A673 (cell line): ENCODE data around the gene POLR3C. TPM values are rescaled to one million over a fixed set of nuclear protein-coding genes. Genes with fewer than 3 reads are reported as not detected.
A peak's percentile ranks its signal among the peaks of the same experiment; 100 is the strongest.

Source experiments
- BruUV-seq: library from RNA; stranded (reverse); fragments of 400-500 nt; replicated peaks from 2 replicates; lab custom pipeline; 2021; lab: Mats Ljungman, UMichigan
- CTCF ChIA-PET: fragments of 300-600 bp; sonication (Branson Sonifier 250); formaldehyde crosslinking; loops from one replicate; lab custom pipeline; 2022; ENCODE audit warnings: antibody characterized with exemption; lab: Charles Lee
- POLR2A ChIA-PET: fragments of 300-600 bp; sonication (Branson Sonifier 250); formaldehyde crosslinking; loops from one replicate; lab custom pipeline; 2022; ENCODE audit warnings: antibody characterized with exemption; ENCODE audit not compliant: low non-redundant PET; lab: Charles Lee
- DNase-seq: peaks from one replicate; pipeline ENCODE4 v3.0.0-alpha.2; 2015; ENCODE audit warnings: low spot score
- H3K27ac ChIP-seq: fragments of 200-600 bp; sonication (generic); 2 replicates; pipeline ENCODE4 v1.5.1; 2016; ENCODE audit warnings: mixed run types, low read depth, mild to moderate bottlenecking, mixed read lengths, antibody characterized with exemption, low read length; ENCODE audit not compliant: poor library complexity, severe bottlenecking
- H3K27me3 ChIP-seq: fragments of 200-600 bp; sonication (generic); replicated peaks from 2 replicates; pipeline ENCODE4 v1.6.1; 2017; ENCODE audit warnings: mixed run types, low read depth, mild to moderate bottlenecking, mixed read lengths, antibody characterized with exemption, low read length; ENCODE audit not compliant: insufficient read depth, poor library complexity
- H3K36me3 ChIP-seq: fragments of 200-600 bp; sonication (generic); 2 replicates; pipeline ENCODE4 v1.6.1; 2016; ENCODE audit warnings: mixed run types, mild to moderate bottlenecking, mixed read lengths, antibody characterized with exemption, low read length; ENCODE audit not compliant: insufficient read depth, poor library complexity, severe bottlenecking
- H3K4me1 ChIP-seq: fragments of 200-600 bp; sonication (generic); 2 replicates; pipeline ENCODE4 v1.6.1; 2017; ENCODE audit warnings: mixed run types, mild to moderate bottlenecking, mixed read lengths, antibody characterized with exemption, low read length; ENCODE audit not compliant: insufficient read depth, poor library complexity, severe bottlenecking
- H3K4me3 ChIP-seq: fragments of 200-600 bp; sonication (generic); 2 replicates; pipeline ENCODE4 v1.5.1; 2016; ENCODE audit warnings: low read depth, mixed run types, mild to moderate bottlenecking, mixed read lengths, low read length; ENCODE audit not compliant: poor library complexity, severe bottlenecking
- H3K9me3 ChIP-seq: fragments of 200-600 bp; sonication (generic); 2 replicates; pipeline ENCODE4 v1.6.1; 2016; ENCODE audit warnings: mixed run types, low read depth, mild to moderate bottlenecking, mixed read lengths, antibody characterized with exemption, low read length; ENCODE audit not compliant: poor library complexity, severe bottlenecking
- CTCF ChIP-seq: fragments of 300-800, 200-600 bp; sonication (generic); conservative IDR thresholded peaks from 2 replicates; pipeline ENCODE4 v1.5.1; 2017; ENCODE audit warnings: low read depth, mild to moderate bottlenecking, antibody characterized with exemption, low read length, moderate library complexity, mixed read lengths
- EZH2 ChIP-seq: fragments of 200-600 bp; sonication (generic); IDR thresholded peaks from 2 replicates; pipeline ENCODE4 v1.6.1; 2017; ENCODE audit warnings: borderline replicate concordance, low read depth, mild to moderate bottlenecking, mixed read lengths, antibody characterized with exemption, low read length; ENCODE audit not compliant: poor library complexity, severe bottlenecking
- intact Hi-C: fragments of 100-400 bp; cut with micrococcal nuclease; formaldehyde crosslinking; loops from one replicate; pipeline ENCODE4 v1.10.0; 2022; ENCODE audit not compliant: unreplicated experiment
- total RNA-seq: library from RNA; stranded (reverse); gene quantifications from 2 replicates; pipeline ENCODE4 v1.2.3, GENCODE V29; 2021

Gene POLR3C
- total RNA-seq, 1 experiment from 2014 or later = 50.3 TPM

GRCh38 chr1:145857170-145857569 is 33.2 kb downstream of the POLR3C start:
- Histone ChIP-seq H3K9me3 (no peaks in the 10 kb centered on the region), H3K4me3 (no peak overlapping the region), H3K27me3 (no peaks in the 10 kb centered on the region), H3K4me1 (peaks cover 9% of the 10 kb centered on the region), H3K27ac (no peak overlapping the region), H3K36me3 (peaks cover 35% of the 10 kb centered on the region)
- TF ChIP-seq EZH2 (no peak), CTCF (no peak)
- DNase-seq = no peak
- POLR2A ChIA-PET = no interaction called here
- intact Hi-C loops = loop anchor here (5.0 to 10.0 kb wide), 3 partner anchors 52 to 140 kb away; partner anchors contain the start of genes LIX1L and TXNIP
- no TSS peak for BruUV-seq
- CTCF ChIA-PET = interaction anchor here (0.8 to 2.7 kb wide), 2 partner anchors 12 to 35 kb away, joined by 3 to 14 read pairs; partner anchors contain the start of gene NUDT17

- intact Hi-C loops = loop anchor here (2.0 to 10.0 kb wide), 5 partner anchors 54 to 139 kb away; partner anchors contain the start of genes LIX1L, PEX11B, RBM8A and TXNIP
- Histone ChIP-seq H3K27ac (peak overlapping the region; percentile 78), H3K36me3 (peaks cover 26% of the 10 kb centered on the region), H3K4me1 (peaks cover 9% of the 10 kb centered on the region), H3K4me3 (peak overlapping the region; percentile 91), H3K9me3 (no peaks in the 10 kb centered on the region), H3K27me3 (no peaks in the 10 kb centered on the region)
- CTCF ChIA-PET = interaction anchor here (0.9 to 2.7 kb wide), 3 partner anchors 12 to 121 kb away, joined by 3 to 25 read pairs (median 14); partner anchors contain the start of gene NUDT17
- POLR2A ChIA-PET = interaction anchor here (0.7 kb wide), 1 partner anchor 106 kb away, joined by 3 read pairs; the partner anchor contains the start of gene POLR3GL
- TF ChIP-seq CTCF (no peak), EZH2 (no peak)
- peak; percentile 80 for DNase-seq
- no TSS peak for BruUV-seq
These were observed 34.4 kb downstream of the POLR3C start for GRCh38 chr1:145858238-145858900.

- DNase-seq = peak; percentile 96
- Histone ChIP-seq H3K4me3 (peak within 1 kb of the TSS; percentile 91), H3K36me3 (peaks cover 19% of the 10 kb centered on the region), H3K27me3 (no peaks in the 10 kb centered on the region), H3K4me1 (peaks cover 9% of the 10 kb centered on the region), H3K27ac (peak within 1 kb of the TSS; percentile 78), H3K9me3 (no peaks in the 10 kb centered on the region)
- TSS peak; percentile 63 for BruUV-seq
- TF ChIP-seq CTCF (no peak), EZH2 (no peak)
- intact Hi-C loops = loop anchor here (2.0 to 10.0 kb wide), 5 partner anchors 54 to 138 kb away; partner anchors contain the start of genes LIX1L, PEX11B, RBM8A and TXNIP
- ChIA-PET CTCF (interaction anchor here (0.9 to 2.7 kb wide), 3 partner anchors 13 to 120 kb away, joined by 3 to 25 read pairs (median 14); partner anchors contain the start of gene NUDT17), POLR2A (interaction anchor here (0.7 kb wide), 1 partner anchor 106 kb away, joined by 3 read pairs; the partner anchor contains the start of gene POLR3GL)
These were observed 35.0 kb downstream of the POLR3C start, which contains the start of gene PIAS3 for GRCh38 chr1:145858901-145859490. Gene PIAS3 (minus strand): TSS chr1:145859081. CDS start chr1:145858990, 91 bp downstream.
